Measurements from ENCODE around the gene SMAD5. TPM values are rescaled to one million over a fixed set of nuclear protein-coding genes. Genes with fewer than 3 reads are reported as not detected.

Gene SMAD5
- total and polyA plus RNA-seq, 2 experiments from 2014 or later = 37.5 to 56.6 TPM

DNA sequence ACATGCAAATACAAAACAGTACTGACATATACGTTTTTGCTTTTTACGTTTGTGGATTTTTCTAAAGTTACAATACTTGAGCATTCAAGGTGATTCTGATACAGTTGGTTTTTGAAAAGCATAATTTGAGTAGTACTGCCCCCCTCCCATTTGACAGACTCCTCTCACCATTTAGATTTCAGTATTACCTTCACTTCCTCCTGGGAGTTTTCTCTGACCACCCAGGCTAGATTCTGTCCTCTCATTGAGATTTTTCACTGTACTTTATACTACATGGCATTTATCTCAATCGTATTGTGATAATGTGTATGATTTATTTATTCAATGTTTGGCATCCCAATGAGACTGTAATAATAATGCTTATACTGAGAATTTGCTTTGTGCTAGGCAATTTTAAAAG is 32.8 kb upstream of the SMAD5 start (continued):
- TF ChIP-seq ZNF462 (CRISPR knock-in tag; IDR thresholded peaks at IDR 0.05) (no peak), STAT1 (IDR thresholded peaks at IDR 0.05; ENCODE audit: unreplicated experiment) (no peak), POLR2AphosphoS5 (IDR thresholded peaks at IDR 0.05; ENCODE audit: low read depth) (no peak)
- TF ChIP-seq, protein P1, sequence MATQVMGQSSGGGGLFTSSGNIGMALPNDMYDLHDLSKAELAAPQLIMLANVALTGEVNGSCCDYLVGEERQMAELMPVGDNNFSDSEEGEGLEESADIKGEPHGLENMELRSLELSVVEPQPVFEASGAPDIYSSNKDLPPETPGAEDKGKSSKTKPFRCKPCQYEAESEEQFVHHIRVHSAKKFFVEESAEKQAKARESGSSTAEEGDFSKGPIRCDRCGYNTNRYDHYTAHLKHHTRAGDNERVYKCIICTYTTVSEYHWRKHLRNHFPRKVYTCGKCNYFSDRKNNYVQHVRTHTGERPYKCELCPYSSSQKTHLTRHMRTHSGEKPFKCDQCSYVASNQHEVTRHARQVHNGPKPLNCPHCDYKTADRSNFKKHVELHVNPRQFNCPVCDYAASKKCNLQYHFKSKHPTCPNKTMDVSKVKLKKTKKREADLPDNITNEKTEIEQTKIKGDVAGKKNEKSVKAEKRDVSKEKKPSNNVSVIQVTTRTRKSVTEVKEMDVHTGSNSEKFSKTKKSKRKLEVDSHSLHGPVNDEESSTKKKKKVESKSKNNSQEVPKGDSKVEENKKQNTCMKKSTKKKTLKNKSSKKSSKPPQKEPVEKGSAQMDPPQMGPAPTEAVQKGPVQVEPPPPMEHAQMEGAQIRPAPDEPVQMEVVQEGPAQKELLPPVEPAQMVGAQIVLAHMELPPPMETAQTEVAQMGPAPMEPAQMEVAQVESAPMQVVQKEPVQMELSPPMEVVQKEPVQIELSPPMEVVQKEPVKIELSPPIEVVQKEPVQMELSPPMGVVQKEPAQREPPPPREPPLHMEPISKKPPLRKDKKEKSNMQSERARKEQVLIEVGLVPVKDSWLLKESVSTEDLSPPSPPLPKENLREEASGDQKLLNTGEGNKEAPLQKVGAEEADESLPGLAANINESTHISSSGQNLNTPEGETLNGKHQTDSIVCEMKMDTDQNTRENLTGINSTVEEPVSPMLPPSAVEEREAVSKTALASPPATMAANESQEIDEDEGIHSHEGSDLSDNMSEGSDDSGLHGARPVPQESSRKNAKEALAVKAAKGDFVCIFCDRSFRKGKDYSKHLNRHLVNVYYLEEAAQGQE (IDR thresholded peaks at IDR 0.05; ENCODE audit: unreplicated experiment) = no peak

GRCh38 chr5:136101884-136102283 is 30.8 kb upstream of the SMAD5 start:
- no peaks in the 10 kb centered on the region for H3F3A ChIP-seq (replicated peaks; ENCODE audit: low read depth)
- Mint-ChIP-seq H3K27me3 (ENCODE audit: insufficient read depth, low read depth, poor library complexity) (no peaks in the 10 kb centered on the region), H3K4me3 (no peak overlapping the region), H3K36me3 (ENCODE audit: low read depth) (no peaks in the 10 kb centered on the region), H3K27ac (no peak overlapping the region), H3K9me3 (no peaks in the 10 kb centered on the region), H3K4me1 (peaks cover 38% of the 10 kb centered on the region)
- H4K20me1 ChIP-seq (replicated peaks; ENCODE audit: insufficient read depth) = no peaks in the 10 kb centered on the region
- no peaks in the 10 kb centered on the region for H3K79me2 ChIP-seq (replicated peaks; ENCODE audit: insufficient read depth)
- no peak overlapping the region for H3K4me2 ChIP-seq
- no peak overlapping the region for H3K4me3 ChIP-seq
- ATAC-seq (no peak), DNase-seq (ENCODE audit: low spot score) (no peak)
- H3K4me1 ChIP-seq (ENCODE audit: insufficient read depth) = peaks cover 34% of the 10 kb centered on the region
- H3K9me2 ChIP-seq (ENCODE audit: insufficient read depth) = 0 out of 2 replicates have a peak, but pooled peaks cover 4% of the 10 kb centered on the region
- no peak overlapping the region for H2AFZ ChIP-seq
- H3K36me3 ChIP-seq (ENCODE audit: insufficient read depth) = no peaks in the 10 kb centered on the region
- H3K27me3 ChIP-seq (ENCODE audit: insufficient read depth) = no peaks in the 10 kb centered on the region
- H3K27ac ChIP-seq (ENCODE audit: low read depth) = no peak overlapping the region
- TF ChIP-seq ZNF462 (CRISPR knock-in tag; IDR thresholded peaks at IDR 0.05) (no peak), EZH2phosphoT487 (IDR thresholded peaks at IDR 0.05; ENCODE audit: unreplicated experiment) (no peak), POLR2AphosphoS5 (IDR thresholded peaks at IDR 0.05; ENCODE audit: low read depth) (no peak)
